ENCODE results near the gene RCOR1.

Gene RCOR1

GRCh38 chr14:102622262-102622885 lies 29.9 kb downstream of the RCOR1 start:
- Histone ChIP-seq H3K79me1 (ENCODE audit: low read length) (peaks cover 21% of the 10 kb centered on the region), H3K27ac (ENCODE audit: low read depth, low read length) (no peak overlapping the region), H4K5ac (ENCODE audit: low read length) (no peak overlapping the region), H3K56ac (ENCODE audit: low read length) (no peak overlapping the region), H3K79me2 (ENCODE audit: control insufficient read depth, insufficient read depth, low read length) (peaks cover 69% of the 10 kb centered on the region), H3K4me1 (ENCODE audit: control insufficient read depth, low read depth, low read length) (no peaks in the 10 kb centered on the region), H3K27me3 (ENCODE audit: insufficient read depth, low read length, poor library complexity) (no peaks in the 10 kb centered on the region), H3K4ac (ENCODE audit: low read depth, low read length) (no peak overlapping the region), H4K8ac (ENCODE audit: low read depth, low read length) (no peak overlapping the region), H3K18ac (ENCODE audit: low read length) (no peak overlapping the region), H3K23ac (ENCODE audit: low read length) (no peak overlapping the region), H3K36me3 (ENCODE audit: control insufficient read depth, insufficient read depth, low read length) (no peaks in the 10 kb centered on the region), H2AK5ac (ENCODE audit: low read length) (no peak overlapping the region), H2BK5ac (ENCODE audit: low read length) (no peak overlapping the region), H2BK15ac (replicated peaks; ENCODE audit: low read depth) (no peak overlapping the region), H3K4me2 (ENCODE audit: low read length) (no peak overlapping the region), H2BK120ac (ENCODE audit: low read depth, low read length) (no peak overlapping the region), H3K4me3 (ENCODE audit: low read length) (no peak overlapping the region), H3K9ac (ENCODE audit: low read length) (no peak overlapping the region)
- no CpG with 5 or more reads among the region's 10 CpGs for WGBS (ENCODE audit: extremely low coverage, insufficient coverage, low lambda C conversion rate)
- DNase-seq: peak; percentile 46

GRCh38 chr14:102624666-102625065 lies 32.2 kb downstream of the RCOR1 start:
- Histone ChIP-seq H3K79me2 (ENCODE audit: control insufficient read depth, insufficient read depth, low read length) (peaks cover 66% of the 10 kb centered on the region), H2BK15ac (replicated peaks; ENCODE audit: low read depth) (no peak overlapping the region), H3K9ac (ENCODE audit: low read length) (no peak overlapping the region), H3K79me1 (ENCODE audit: low read length) (peaks cover 23% of the 10 kb centered on the region), H4K5ac (ENCODE audit: low read length) (no peak overlapping the region), H2BK120ac (ENCODE audit: low read depth, low read length) (no peak overlapping the region), H3K4me2 (ENCODE audit: low read length) (no peak overlapping the region), H3K18ac (ENCODE audit: low read length) (no peak overlapping the region), H3K36me3 (ENCODE audit: control insufficient read depth, insufficient read depth, low read length) (no peaks in the 10 kb centered on the region), H3K23ac (ENCODE audit: low read length) (no peak overlapping the region), H3K56ac (ENCODE audit: low read length) (no peak overlapping the region), H2AK5ac (ENCODE audit: low read length) (no peak overlapping the region), H3K4ac (ENCODE audit: low read depth, low read length) (no peak overlapping the region), H4K8ac (ENCODE audit: low read depth, low read length) (no peak overlapping the region), H2BK5ac (ENCODE audit: low read length) (no peak overlapping the region), H3K27me3 (ENCODE audit: insufficient read depth, low read length, poor library complexity) (no peaks in the 10 kb centered on the region), H3K4me3 (ENCODE audit: low read length) (no peak overlapping the region), H3K4me1 (ENCODE audit: control insufficient read depth, low read depth, low read length) (peaks cover 2% of the 10 kb centered on the region), H3K27ac (ENCODE audit: low read depth, low read length) (no peak overlapping the region)
- WGBS (ENCODE audit: extremely low coverage, insufficient coverage, low lambda C conversion rate): no CpG with 5 or more reads among the region's 3 CpGs
- DNase-seq: no peak

GRCh38 chr14:102625564-102626296 lies 33.3 kb downstream of the RCOR1 start:
- H3K27me3 ChIP-seq (ENCODE audit: insufficient read depth, low read length, poor library complexity): no peaks in the 10 kb centered on the region
- no peaks in the 10 kb centered on the region for H3K36me3 ChIP-seq (ENCODE audit: control insufficient read depth, insufficient read depth, low read length)
- no peak overlapping the region for H3K23ac ChIP-seq (ENCODE audit: low read length)
- no peak overlapping the region for H3K4me2 ChIP-seq (ENCODE audit: low read length)
- H2BK5ac ChIP-seq (ENCODE audit: low read length): no peak overlapping the region
- no peak overlapping the region for H2AK5ac ChIP-seq (ENCODE audit: low read length)
- no peak overlapping the region for H3K56ac ChIP-seq (ENCODE audit: low read length)
- H4K8ac ChIP-seq (ENCODE audit: low read depth, low read length): no peak overlapping the region
- DNase-seq: no peak
- H2BK15ac ChIP-seq (replicated peaks; ENCODE audit: low read depth): no peak overlapping the region
- no peak overlapping the region for H3K4ac ChIP-seq (ENCODE audit: low read depth, low read length)
- no peak overlapping the region for H3K18ac ChIP-seq (ENCODE audit: low read length)
- no peak overlapping the region for H3K27ac ChIP-seq (ENCODE audit: low read depth, low read length)
- H3K4me1 ChIP-seq (ENCODE audit: control insufficient read depth, low read depth, low read length): peaks cover 11% of the 10 kb centered on the region
- H3K4me3 ChIP-seq (ENCODE audit: low read length): no peak overlapping the region
- no CpG with 5 or more reads among the region's 6 CpGs for WGBS (ENCODE audit: extremely low coverage, insufficient coverage, low lambda C conversion rate)
- peaks cover 63% of the 10 kb centered on the region for H3K79me2 ChIP-seq (ENCODE audit: control insufficient read depth, insufficient read depth, low read length)
- peaks cover 22% of the 10 kb centered on the region for H3K79me1 ChIP-seq (ENCODE audit: low read length)
- H4K5ac ChIP-seq (ENCODE audit: low read length): no peak overlapping the region
- H3K9ac ChIP-seq (ENCODE audit: low read length): no peak overlapping the region
- H2BK120ac ChIP-seq (ENCODE audit: low read depth, low read length): no peak overlapping the region

- Histone ChIP-seq H3K56ac (ENCODE audit: low read length) (no peak overlapping the region), H3K36me3 (ENCODE audit: control insufficient read depth, insufficient read depth, low read length) (no peaks in the 10 kb centered on the region), H4K8ac (ENCODE audit: low read depth, low read length) (no peak overlapping the region), H3K4ac (ENCODE audit: low read depth, low read length) (no peak overlapping the region), H4K5ac (ENCODE audit: low read length) (no peak overlapping the region), H3K9ac (ENCODE audit: low read length) (no peak overlapping the region), H3K18ac (ENCODE audit: low read length) (no peak overlapping the region), H3K79me2 (ENCODE audit: control insufficient read depth, insufficient read depth, low read length) (peaks cover 65% of the 10 kb centered on the region), H2BK15ac (replicated peaks; ENCODE audit: low read depth) (no peak overlapping the region), H2BK5ac (ENCODE audit: low read length) (no peak overlapping the region), H2AK5ac (ENCODE audit: low read length) (no peak overlapping the region), H3K79me1 (ENCODE audit: low read length) (peaks cover 26% of the 10 kb centered on the region), H3K27ac (ENCODE audit: low read depth, low read length) (no peak overlapping the region), H3K23ac (ENCODE audit: low read length) (no peak overlapping the region), H2BK120ac (ENCODE audit: low read depth, low read length) (no peak overlapping the region), H3K4me2 (ENCODE audit: low read length) (no peak overlapping the region), H3K4me1 (ENCODE audit: control insufficient read depth, low read depth, low read length) (peaks cover 13% of the 10 kb centered on the region), H3K27me3 (ENCODE audit: insufficient read depth, low read length, poor library complexity) (no peaks in the 10 kb centered on the region), H3K4me3 (ENCODE audit: low read length) (no peak overlapping the region)
- no CpG with 5 or more reads among the region's 1 CpG for WGBS (ENCODE audit: extremely low coverage, insufficient coverage, low lambda C conversion rate)
- DNase-seq: no peak
These were observed 34.1 kb downstream of the RCOR1 start for GRCh38 chr14:102626530-102626929.

GRCh38 chr14:102629011-102629444 lies 36.6 kb downstream of the RCOR1 start:
- Histone ChIP-seq H3K79me2 (ENCODE audit: control insufficient read depth, insufficient read depth, low read length) (peaks cover 65% of the 10 kb centered on the region), H3K79me1 (ENCODE audit: low read length) (peaks cover 28% of the 10 kb centered on the region), H3K23ac (ENCODE audit: low read length) (no peak overlapping the region), H3K27ac (ENCODE audit: low read depth, low read length) (no peak overlapping the region), H4K8ac (ENCODE audit: low read depth, low read length) (no peak overlapping the region), H4K5ac (ENCODE audit: low read length) (no peak overlapping the region), H3K56ac (ENCODE audit: low read length) (no peak overlapping the region), H3K36me3 (ENCODE audit: control insufficient read depth, insufficient read depth, low read length) (no peaks in the 10 kb centered on the region), H3K27me3 (ENCODE audit: insufficient read depth, low read length, poor library complexity) (no peaks in the 10 kb centered on the region), H3K4me2 (ENCODE audit: low read length) (no peak overlapping the region), H2BK5ac (ENCODE audit: low read length) (no peak overlapping the region), H2AK5ac (ENCODE audit: low read length) (no peak overlapping the region), H3K4me1 (ENCODE audit: control insufficient read depth, low read depth, low read length) (peaks cover 13% of the 10 kb centered on the region), H3K4me3 (ENCODE audit: low read length) (no peak overlapping the region), H3K18ac (ENCODE audit: low read length) (no peak overlapping the region), H3K4ac (ENCODE audit: low read depth, low read length) (no peak overlapping the region), H2BK120ac (ENCODE audit: low read depth, low read length) (no peak overlapping the region), H2BK15ac (replicated peaks; ENCODE audit: low read depth) (no peak overlapping the region), H3K9ac (ENCODE audit: low read length) (no peak overlapping the region)
- WGBS (ENCODE audit: extremely low coverage, insufficient coverage, low lambda C conversion rate): 100% methylated on average over 1 of the region's 8 CpGs
- DNase-seq: no peak

Data from mesendoderm (in vitro differentiated cells).